GM12801 (cell line): ENCODE measurements around the gene TBKBP1.

Source experiments
- CTCF ChIP-seq: IDR thresholded peaks from one replicate; pipeline ENCODE4 v1.5.1; 2011; ENCODE audit warnings: control low read depth; ENCODE audit not compliant: insufficient read length; ENCODE audit errors: extremely low read depth

Gene TBKBP1

GRCh38 chr17:47687748-47688147, 6.2 kb upstream of the TBKBP1 start:
- no peak for TF ChIP-seq CTCF

GRCh38 chr17:47690121-47690520, 3.8 kb upstream of the TBKBP1 start:
- no peak for TF ChIP-seq CTCF

GRCh38 chr17:47692137-47692894, 1.6 kb upstream of the TBKBP1 start:
- no peak for TF ChIP-seq CTCF

- no peak for TF ChIP-seq CTCF
Measured at GRCh38 chr17:47692895-47693730, 848 bp upstream of the TBKBP1 start.

- no peak for TF ChIP-seq CTCF
Measured at GRCh38 chr17:47694581-47695428, 844 bp downstream of the TBKBP1 start.

GRCh38 chr17:47695429-47696376, 1.7 kb downstream of the TBKBP1 start:
- TF ChIP-seq CTCF: no peak
